Ovary (tissue), 9 donors: ENCODE data around the gene TRIM26. TPM values are rescaled to one million over a fixed set of nuclear protein-coding genes. Genes with fewer than 3 reads are reported as not detected.

Source experiments
- DNase-seq, 5 donors: peaks; one replicate each; pipeline ENCODE4 v3.0.0-alpha.2; 2019 to 2020
- H3K27ac ChIP-seq, 2 donors: fragments of 200-600 bp; one replicate each; pipeline versions ENCODE4 v1.5.1 to v1.8.0; 2019 to 2022
- H3K27me3 ChIP-seq: fragments of 200-600 bp; one replicate; pipeline ENCODE4 v1.8.0; 2022
- H3K36me3 ChIP-seq: fragments of 200-600 bp; sonication (generic); one replicate; pipeline ENCODE4 v1.5.1; 2019
- H3K4me1 ChIP-seq: one replicate; pipeline ENCODE4 v1.8.1; 2013; ENCODE audit warnings: mild to moderate bottlenecking, moderate library complexity; ENCODE audit not compliant: insufficient read depth
- H3K4me3 ChIP-seq: fragments of 200-600 bp; sonication (generic); one replicate; pipeline ENCODE4 v1.5.1; 2017
- H3K9me3 ChIP-seq, 2 donors: fragments of 200-600 bp in 1 of 2; sonication (generic) in 1 of 2; one replicate each; pipeline versions ENCODE4 v1.5.1 to v1.8.1; 2013 to 2019; ENCODE audit warnings: mild to moderate bottlenecking in 1 of 2, moderate library complexity in 1 of 2
- CTCF ChIP-seq, 3 donors: fragments of 450-650 bp in 2 of 3; fragments of 200-600 bp in 1 of 3; IDR thresholded peaks; one replicate each; pipeline versions ENCODE4 v1.5.1 to v1.8.0; 2016 to 2022; ENCODE audit warnings: antibody characterized with exemption in 3 of 3, mild to moderate bottlenecking in 1 of 3
- EP300 ChIP-seq: sonication (generic); formaldehyde crosslinking; IDR thresholded peaks from one replicate; pipeline ENCODE4 v1.6.1; 2017; ENCODE audit warnings: antibody characterized with exemption
- POLR2A ChIP-seq: fragments of 450-650 bp; IDR thresholded peaks from one replicate; pipeline ENCODE4 v1.6.1; 2017; ENCODE audit warnings: antibody characterized with exemption, mild to moderate bottlenecking, moderate library complexity
- WGBS, 3 donors: extraction: QIAGEN DNeasy Blood & Tissue Kit in 1 of 3; methylation state at CpG; one replicate each; pipeline versions ENCODE4 v1.1.5 to v1.1.7; 2013 to 2017; 5-methylcytosine and 5-hydroxymethylcytosine counted together
- intact Hi-C, 4 donors: fragments of 100-400 bp; cut with DNase I; formaldehyde crosslinking; loops; one replicate each; pipeline versions ENCODE4 v1.11.0 to v1.15.1; 2022 to 2023
- polyA plus RNA-seq, 2 donors: library from polyadenylated mRNA; stranded (reverse); fragments of 200-250 nt in 1 of 2; fragments of 350-450 nt in 1 of 2; fragmentation: Illumina TruSeq in 1 of 2; extraction: RNeasy Lipid Tissue Mini Kit (QIAGEN cat#74804) in 1 of 2; gene quantifications; one replicate each; pipeline ENCODE4 v1.2.3, GENCODE V29; 2013 to 2014
- total RNA-seq, 7 donors: library from RNA; depleted of rRNA in 2 of 7; stranded (reverse); fragments of >200 nt in 2 of 7; fragmentation: NEBNext Ultra II Directional in 3 of 7; extraction: Animal tissue kit (Norgen Biotek cat#: 25700) in 3 of 7; gene quantifications; one replicate each; pipeline versions ENCODE4 v1.1.0 to v1.2.4, GENCODE V29; 2016 to 2023
- donor health status: DM: no; HTN: no; CAD: no; lungs with moderate emphysema.
- donor health status: DM: no; HTN: no; CAD: no.
- donor health status: Bipolar disorder and iron deficiency.
- donor health status: DM: yes; HTN: yes; CAD: no.
- donor health status: DM: no; HTN: no; CAD: no.
- donor health status: DM: yes; HTN: yes; CAD: no.

The TRIM26 gene
- total and polyA plus RNA-seq, 9 donors: 15.3 to 35.8 (median 29.0) TPM

- Histone ChIP-seq H3K27me3 (no peaks in the 10 kb centered on the region), H3K4me1 (no peaks in the 10 kb centered on the region), H3K36me3 (no peaks in the 10 kb centered on the region), H3K4me3 (no peak overlapping the region), H3K27ac (no peak overlapping the region), H3K9me3 (no peaks in the 10 kb centered on the region)
- TF ChIP-seq EP300: no peak
- TF ChIP-seq CTCF (IDR thresholded peaks at IDR 0.05): no peak
- no peak for TF ChIP-seq POLR2A
- 67 to 76% (median 74%) methylated on average over 4 of the region's 4 CpGs for WGBS, 3 donors
- no peak for DNase-seq
- intact Hi-C loops: loop anchor here in 1 of 4 donors (5.0 kb wide), 1 partner anchor 1592 kb away; no protein-coding TSS in a partner anchor
Measured at GRCh38 chr6:30164714-30165113, 48.5 kb downstream of the TRIM26 start.

- DNase-seq: no peak
- WGBS, 3 donors: 83 to 89% (median 87%) methylated on average over 16 of the region's 16 CpGs
- intact Hi-C loops: loop anchor here in 1 of 4 donors (5.0 kb wide), 1 partner anchor 1592 kb away; no protein-coding TSS in a partner anchor
- no peak for TF ChIP-seq EP300
- no peak for TF ChIP-seq POLR2A
- no peak for TF ChIP-seq CTCF (IDR thresholded peaks at IDR 0.05)
- Histone ChIP-seq H3K4me3 (no peak overlapping the region), H3K27ac (no peak overlapping the region), H3K36me3 (no peaks in the 10 kb centered on the region), H3K27me3 (no peaks in the 10 kb centered on the region), H3K4me1 (no peaks in the 10 kb centered on the region), H3K9me3 (no peaks in the 10 kb centered on the region)
Measured at GRCh38 chr6:30163918-30164654, 49.1 kb downstream of the TRIM26 start.

GRCh38 chr6:30163090-30163917 is 49.9 kb downstream of the TRIM26 start, which contains the start of gene TRIM15:
Gene TRIM15, plus strand, starts transcription at chr6:30163546. Its CDS starts 139 bp downstream, at chr6:30163685.
- no peak for DNase-seq
- Histone ChIP-seq H3K9me3 (no peaks in the 10 kb centered on the region), H3K36me3 (no peaks in the 10 kb centered on the region), H3K27me3 (no peaks in the 10 kb centered on the region), H3K27ac (no peak within 1 kb of the TSS), H3K4me3 (no peak within 1 kb of the TSS), H3K4me1 (no peaks in the 10 kb centered on the region)
- intact Hi-C loops: loop anchor here in 1 of 4 donors (5.0 kb wide), 1 partner anchor 1591 kb away; no protein-coding TSS in a partner anchor
- 72 to 78% (median 77%) methylated on average over 31 of the region's 31 CpGs for WGBS, 3 donors
- TF ChIP-seq CTCF (IDR thresholded peaks at IDR 0.05): no peak
- no peak for TF ChIP-seq POLR2A
- no peak for TF ChIP-seq EP300

- 72 to 76% (median 74%) methylated on average over 12 of the region's 12 CpGs for WGBS, 3 donors
- intact Hi-C loops: loop anchor here in 1 of 4 donors (5.0 kb wide), 1 partner anchor 1590 kb away; no protein-coding TSS in a partner anchor
- H3K4me1 ChIP-seq: no peaks in the 10 kb centered on the region
- H3K36me3 ChIP-seq: no peaks in the 10 kb centered on the region
- no peak overlapping the region for H3K4me3 ChIP-seq
- TF ChIP-seq EP300 (no peak), POLR2A (no peak), CTCF (IDR thresholded peaks at IDR 0.05) (no peak)
- no peaks in the 10 kb centered on the region for H3K27me3 ChIP-seq
- no peaks in the 10 kb centered on the region for H3K9me3 ChIP-seq
- no peak for DNase-seq
- H3K27ac ChIP-seq: no peak overlapping the region
Measured at GRCh38 chr6:30162265-30163089, 50.7 kb downstream of the TRIM26 start.
